ENCODE measurements around the gene RAP1GAP. TPM values are rescaled to one million over a fixed set of nuclear protein-coding genes. Genes with fewer than 3 reads are reported as not detected.

RAP1GAP gene
- total RNA-seq, 1 donor from 2014 or later, result 62.4 TPM

GRCh38 chr1:21620496-21620895 lies 48.7 kb downstream of the RAP1GAP start:
- H3K27ac ChIP-seq, result no peak overlapping the region
- no peaks in the 10 kb centered on the region for H3K36me3 ChIP-seq
- H3K9me3 ChIP-seq, result no peaks in the 10 kb centered on the region
- peak overlapping the region; percentile 49 for H3K4me3 ChIP-seq
- peak; percentile 0 for ATAC-seq
- no peak for DNase-seq
- H3K27me3 ChIP-seq, result peaks cover 23% of the 10 kb centered on the region
- TF ChIP-seq CTCF (IDR thresholded peaks at IDR 0.05), result no peak
- no peaks in the 10 kb centered on the region for H3K4me1 ChIP-seq
- intact Hi-C loops (cut with DNase I), result no loop called here

- Histone ChIP-seq H3K27me3 (peaks cover 23% of the 10 kb centered on the region), H3K9me3 (no peaks in the 10 kb centered on the region), H3K36me3 (no peaks in the 10 kb centered on the region), H3K4me3 (peak overlapping the region; percentile 49), H3K4me1 (no peaks in the 10 kb centered on the region), H3K27ac (no peak overlapping the region)
- no peak for DNase-seq
- intact Hi-C loops (cut with DNase I), result no loop called here
- no peak for ATAC-seq
- TF ChIP-seq CTCF (IDR thresholded peaks at IDR 0.05), result no peak
Observed at GRCh38 chr1:21620011-21620410, 49.1 kb downstream of the RAP1GAP start.

- no peak for DNase-seq
- Histone ChIP-seq H3K27ac (no peak overlapping the region), H3K4me1 (no peaks in the 10 kb centered on the region), H3K4me3 (no peak overlapping the region), H3K27me3 (peaks cover 23% of the 10 kb centered on the region), H3K36me3 (no peaks in the 10 kb centered on the region), H3K9me3 (no peaks in the 10 kb centered on the region)
- no peak for TF ChIP-seq CTCF (IDR thresholded peaks at IDR 0.05)
- intact Hi-C loops (cut with DNase I), result no loop called here
- ATAC-seq, result no peak
Observed at GRCh38 chr1:21619375-21619947, 49.7 kb downstream of the RAP1GAP start.

- no peak for TF ChIP-seq CTCF (IDR thresholded peaks at IDR 0.05)
- peaks cover 23% of the 10 kb centered on the region for H3K27me3 ChIP-seq
- DNase-seq (no peak), ATAC-seq (no peak)
- no peaks in the 10 kb centered on the region for H3K4me1 ChIP-seq
- intact Hi-C loops (cut with DNase I), result no loop called here
- H3K9me3 ChIP-seq, result no peaks in the 10 kb centered on the region
- no peak overlapping the region for H3K4me3 ChIP-seq
- H3K27ac ChIP-seq, result no peak overlapping the region
- no peaks in the 10 kb centered on the region for H3K36me3 ChIP-seq
Observed at GRCh38 chr1:21618561-21619374, 50.4 kb downstream of the RAP1GAP start.

GRCh38 chr1:21618059-21618458 lies 51.1 kb downstream of the RAP1GAP start:
- Histone ChIP-seq H3K36me3 (no peaks in the 10 kb centered on the region), H3K9me3 (no peaks in the 10 kb centered on the region), H3K27ac (no peak overlapping the region), H3K27me3 (peaks cover 20% of the 10 kb centered on the region), H3K4me1 (no peaks in the 10 kb centered on the region), H3K4me3 (no peak overlapping the region)
- no peak for ATAC-seq
- no peak for TF ChIP-seq CTCF (IDR thresholded peaks at IDR 0.05)
- intact Hi-C loops (cut with DNase I), result no loop called here
- no peak for DNase-seq

All from upper lobe of right lung (tissue), 1 donor.